ENCODE results near the gene FAM151B. TPM values are rescaled to one million over a fixed set of nuclear protein-coding genes. Genes with fewer than 3 reads are reported as not detected.

The FAM151B gene
- total RNA-seq, 1 experiment from 2014 or later = 2.4 TPM

DNA sequence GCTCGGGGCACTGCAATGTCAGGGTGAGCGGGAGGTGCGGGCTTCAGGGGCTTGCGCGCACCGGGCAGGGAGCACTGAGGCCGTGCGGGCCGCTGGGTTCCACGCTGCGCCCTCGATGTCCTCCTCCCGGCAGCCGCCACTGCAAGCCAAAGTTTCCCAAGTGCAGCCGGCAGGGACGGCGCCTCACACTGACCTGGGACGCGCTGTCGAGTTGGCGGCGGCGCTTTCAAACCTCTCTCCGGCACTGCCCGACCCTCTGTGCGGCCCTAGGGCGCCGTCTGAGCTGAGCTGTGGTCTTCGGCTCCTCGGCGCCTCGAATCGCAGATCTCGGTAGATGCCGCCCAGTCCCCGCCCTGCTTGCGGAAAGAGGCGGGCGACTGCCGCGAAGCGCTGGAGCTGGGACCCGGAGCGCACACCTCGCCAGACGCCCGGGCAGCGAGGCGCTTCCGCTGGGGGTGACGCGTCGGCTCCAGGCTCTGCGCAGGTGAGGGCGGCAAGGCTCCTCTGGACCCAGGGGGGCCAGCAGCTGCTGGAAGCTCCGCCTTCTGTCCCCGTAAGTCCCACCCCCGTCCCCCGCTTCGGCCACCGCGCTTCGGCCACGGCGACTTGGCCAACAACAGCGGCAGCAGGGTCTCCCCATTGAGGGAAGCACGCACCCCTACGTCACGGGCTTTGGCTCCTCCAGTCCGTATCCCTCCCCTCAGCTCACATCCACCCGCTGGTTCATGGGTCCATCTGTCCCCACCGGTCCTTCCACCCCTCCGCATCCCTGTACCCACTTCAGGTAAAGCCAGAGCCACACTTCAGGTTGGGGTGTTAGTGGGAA lies 82.3 kb downstream of the FAM151B start, which contains the start of gene ANKRD34B:
Gene ANKRD34B, minus strand, starts transcription at position 320 of the 826 bp plus-strand sequence. CDS start 10,261 bp downstream, outside the sequence.
- DNase-seq = peak; percentile 42 to 45
- POLR2A ChIA-PET = no interaction called here
- no peaks in the 10 kb centered on the region for H3K36me3 ChIP-seq (ENCODE audit: control insufficient read depth, insufficient read depth, low read length)
- H3K27me3 Mint-ChIP-seq (ENCODE audit: insufficient read depth, unreplicated experiment) = peaks cover 29% of the 10 kb centered on the region
- H3K27ac Mint-ChIP-seq (ENCODE audit: unreplicated experiment) = no peak within 1 kb of the TSS
- intact Hi-C loops (cut with micrococcal nuclease; ENCODE audit: unreplicated experiment) = loop anchor here (10.0 kb wide), 1 partner anchor 85 kb away; the partner anchor contains the start of gene FAM151B
- H3K27me3 ChIP-seq (replicated peaks; ENCODE audit: control insufficient read depth, insufficient read depth, low read length) = peaks cover 2% of the 10 kb centered on the region
- CTCF ChIA-PET = no interaction called here
- no peaks in the 10 kb centered on the region for H3K9me3 Mint-ChIP-seq (ENCODE audit: unreplicated experiment)
- H3K4me3 ChIP-seq (ENCODE audit: low read depth, low read length) = peak within 1 kb of the TSS; percentile 39
- TF ChIP-seq, protein P1, sequence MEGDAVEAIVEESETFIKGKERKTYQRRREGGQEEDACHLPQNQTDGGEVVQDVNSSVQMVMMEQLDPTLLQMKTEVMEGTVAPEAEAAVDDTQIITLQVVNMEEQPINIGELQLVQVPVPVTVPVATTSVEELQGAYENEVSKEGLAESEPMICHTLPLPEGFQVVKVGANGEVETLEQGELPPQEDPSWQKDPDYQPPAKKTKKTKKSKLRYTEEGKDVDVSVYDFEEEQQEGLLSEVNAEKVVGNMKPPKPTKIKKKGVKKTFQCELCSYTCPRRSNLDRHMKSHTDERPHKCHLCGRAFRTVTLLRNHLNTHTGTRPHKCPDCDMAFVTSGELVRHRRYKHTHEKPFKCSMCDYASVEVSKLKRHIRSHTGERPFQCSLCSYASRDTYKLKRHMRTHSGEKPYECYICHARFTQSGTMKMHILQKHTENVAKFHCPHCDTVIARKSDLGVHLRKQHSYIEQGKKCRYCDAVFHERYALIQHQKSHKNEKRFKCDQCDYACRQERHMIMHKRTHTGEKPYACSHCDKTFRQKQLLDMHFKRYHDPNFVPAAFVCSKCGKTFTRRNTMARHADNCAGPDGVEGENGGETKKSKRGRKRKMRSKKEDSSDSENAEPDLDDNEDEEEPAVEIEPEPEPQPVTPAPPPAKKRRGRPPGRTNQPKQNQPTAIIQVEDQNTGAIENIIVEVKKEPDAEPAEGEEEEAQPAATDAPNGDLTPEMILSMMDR (IDR thresholded peaks at IDR 0.05; ENCODE audit: insufficient read depth in 1 of 2, low read depth in 1 of 2, low read length in 1 of 2, severe bottlenecking in 1 of 2, unreplicated experiment in 1 of 2) = no peak
- peak within 1 kb of the TSS; percentile 70 for H3K4me3 Mint-ChIP-seq (ENCODE audit: unreplicated experiment)
- no peaks in the 10 kb centered on the region for H3K4me1 Mint-ChIP-seq (ENCODE audit: low read depth, unreplicated experiment)
- no TSS peak for BruUV-seq (replicated peaks)
- H3K9me3 ChIP-seq = 0 out of 2 replicates have a peak, but pooled peaks cover 3% of the 10 kb centered on the region
- H3K4me1 ChIP-seq = 0 out of 2 replicates have a peak, but pooled peaks cover 6% of the 10 kb centered on the region
- no peaks in the 10 kb centered on the region for H3K36me3 Mint-ChIP-seq (ENCODE audit: insufficient read depth, unreplicated experiment)

DNA sequence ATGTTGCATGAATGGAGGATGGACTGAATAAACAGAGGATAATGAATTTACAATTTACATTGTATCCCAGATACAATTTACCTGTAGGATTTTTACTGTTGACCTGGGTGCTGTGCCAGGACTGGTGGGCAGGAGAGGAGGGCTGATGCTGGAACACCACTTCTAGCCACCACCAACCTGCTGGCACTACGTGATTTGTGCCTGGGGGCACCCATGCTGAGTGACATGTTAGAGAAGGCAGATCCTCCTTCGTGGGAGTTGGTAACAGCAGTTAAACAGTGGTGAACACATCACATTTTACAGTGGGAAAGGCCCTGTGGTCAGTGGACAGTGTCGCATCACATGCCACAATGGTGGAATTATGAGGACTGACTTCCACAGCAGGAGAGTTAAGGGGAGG lies 85.2 kb downstream of the FAM151B start:
- Histone ChIP-seq H3K9me3 (0 out of 2 replicates have a peak, but pooled peaks cover 3% of the 10 kb centered on the region), H3K27me3 (replicated peaks; ENCODE audit: control insufficient read depth, insufficient read depth, low read length) (peaks cover 2% of the 10 kb centered on the region), H3K36me3 (ENCODE audit: control insufficient read depth, insufficient read depth, low read length) (no peaks in the 10 kb centered on the region), H3K4me1 (0 out of 2 replicates have a peak, but pooled peaks cover 6% of the 10 kb centered on the region), H3K4me3 (ENCODE audit: low read depth, low read length) (no peak overlapping the region)
- Mint-ChIP-seq H3K27me3 (ENCODE audit: insufficient read depth, unreplicated experiment) (peaks cover 22% of the 10 kb centered on the region), H3K9me3 (ENCODE audit: unreplicated experiment) (no peaks in the 10 kb centered on the region), H3K4me1 (ENCODE audit: low read depth, unreplicated experiment) (no peaks in the 10 kb centered on the region), H3K4me3 (ENCODE audit: unreplicated experiment) (no peak overlapping the region), H3K36me3 (ENCODE audit: insufficient read depth, unreplicated experiment) (no peaks in the 10 kb centered on the region), H3K27ac (ENCODE audit: unreplicated experiment) (no peak overlapping the region)
- no TSS peak for BruUV-seq (replicated peaks)
- ChIA-PET POLR2A (no interaction called here), CTCF (no interaction called here)
- TF ChIP-seq, protein P1 (IDR thresholded peaks at IDR 0.05; ENCODE audit: insufficient read depth in 1 of 2, low read depth in 1 of 2, low read length in 1 of 2, severe bottlenecking in 1 of 2, unreplicated experiment in 1 of 2) = no peak
- intact Hi-C loops (cut with micrococcal nuclease; ENCODE audit: unreplicated experiment) = no loop called here
- no peak for DNase-seq

DNA sequence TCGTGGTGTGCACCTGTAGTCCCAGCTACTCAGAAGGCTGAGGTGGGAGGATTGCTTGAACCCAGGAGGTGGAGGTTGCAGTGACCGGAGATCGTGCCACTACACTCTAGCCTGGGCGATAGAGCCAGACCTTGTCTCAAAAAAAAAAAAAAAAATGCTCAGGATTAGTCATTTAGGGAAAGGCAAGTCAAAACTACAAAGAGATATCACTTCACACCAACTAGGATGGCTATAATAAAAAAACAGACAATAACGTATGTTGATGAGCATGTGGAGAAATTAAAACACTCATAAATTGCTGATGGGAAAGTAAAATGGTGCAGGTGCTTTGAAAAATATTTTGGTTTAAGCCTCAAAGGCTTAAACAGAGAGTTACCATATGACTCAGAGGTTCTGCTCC lies 88.5 kb downstream of the FAM151B start:
- no peak for DNase-seq
- Mint-ChIP-seq H3K4me3 (ENCODE audit: unreplicated experiment) (no peak overlapping the region), H3K36me3 (ENCODE audit: insufficient read depth, unreplicated experiment) (no peaks in the 10 kb centered on the region), H3K27ac (ENCODE audit: unreplicated experiment) (no peak overlapping the region), H3K9me3 (ENCODE audit: unreplicated experiment) (no peaks in the 10 kb centered on the region), H3K27me3 (ENCODE audit: insufficient read depth, unreplicated experiment) (peaks cover 15% of the 10 kb centered on the region), H3K4me1 (ENCODE audit: low read depth, unreplicated experiment) (no peaks in the 10 kb centered on the region)
- no TSS peak for BruUV-seq (replicated peaks)
- no peaks in the 10 kb centered on the region for H3K36me3 ChIP-seq (ENCODE audit: control insufficient read depth, insufficient read depth, low read length)
- intact Hi-C loops (cut with micrococcal nuclease; ENCODE audit: unreplicated experiment) = no loop called here
- no peak overlapping the region for H3K4me3 ChIP-seq (ENCODE audit: low read depth, low read length)
- H3K27me3 ChIP-seq (replicated peaks; ENCODE audit: control insufficient read depth, insufficient read depth, low read length) = no peaks in the 10 kb centered on the region; the same call in none of the 2 replicates
- ChIA-PET POLR2A (no interaction called here), CTCF (no interaction called here)
- H3K4me1 ChIP-seq = no peaks in the 10 kb centered on the region
- H3K9me3 ChIP-seq = 0 out of 2 replicates have a peak, but pooled peaks cover 3% of the 10 kb centered on the region
- TF ChIP-seq, protein P1 (IDR thresholded peaks at IDR 0.05; ENCODE audit: insufficient read depth in 1 of 2, low read depth in 1 of 2, low read length in 1 of 2, severe bottlenecking in 1 of 2, unreplicated experiment in 1 of 2) = no peak

Measured in Caco-2 (cell line).